Fibroblast of pulmonary artery (primary cell): Measurements from ENCODE around the gene C4BPA.

Experiments
- DNase-seq: peaks from one replicate; pipeline ENCODE4 v3.0.0-alpha.2; 2010; ENCODE audit warnings: low read depth
- H3K4me3 ChIP-seq: replicated peaks from 2 replicates; pipeline ENCODE4 v1.5.1; 2011; ENCODE audit warnings: low read depth, mild to moderate bottlenecking, control low read depth, low read length, moderate library complexity
- TF ChIP-seq, protein P1 (sequence below): IDR thresholded peaks from 2 replicates; pipeline ENCODE4 v1.5.1; 2011; ENCODE audit warnings: mild to moderate bottlenecking, control low read depth, low read length, inconsistent platforms; ENCODE audit errors: missing control alignments

The C4BPA gene

GRCh38 chr1:207103892-207104373, at the start of gene C4BPA:
TSS of gene C4BPA (plus strand) at chr1:207104233. CDS start at chr1:207113026, 8,793 bp downstream.
- no peak for DNase-seq
- TF ChIP-seq, protein P1, sequence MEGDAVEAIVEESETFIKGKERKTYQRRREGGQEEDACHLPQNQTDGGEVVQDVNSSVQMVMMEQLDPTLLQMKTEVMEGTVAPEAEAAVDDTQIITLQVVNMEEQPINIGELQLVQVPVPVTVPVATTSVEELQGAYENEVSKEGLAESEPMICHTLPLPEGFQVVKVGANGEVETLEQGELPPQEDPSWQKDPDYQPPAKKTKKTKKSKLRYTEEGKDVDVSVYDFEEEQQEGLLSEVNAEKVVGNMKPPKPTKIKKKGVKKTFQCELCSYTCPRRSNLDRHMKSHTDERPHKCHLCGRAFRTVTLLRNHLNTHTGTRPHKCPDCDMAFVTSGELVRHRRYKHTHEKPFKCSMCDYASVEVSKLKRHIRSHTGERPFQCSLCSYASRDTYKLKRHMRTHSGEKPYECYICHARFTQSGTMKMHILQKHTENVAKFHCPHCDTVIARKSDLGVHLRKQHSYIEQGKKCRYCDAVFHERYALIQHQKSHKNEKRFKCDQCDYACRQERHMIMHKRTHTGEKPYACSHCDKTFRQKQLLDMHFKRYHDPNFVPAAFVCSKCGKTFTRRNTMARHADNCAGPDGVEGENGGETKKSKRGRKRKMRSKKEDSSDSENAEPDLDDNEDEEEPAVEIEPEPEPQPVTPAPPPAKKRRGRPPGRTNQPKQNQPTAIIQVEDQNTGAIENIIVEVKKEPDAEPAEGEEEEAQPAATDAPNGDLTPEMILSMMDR: no peak
- no peak within 1 kb of the TSS for H3K4me3 ChIP-seq

DNA sequence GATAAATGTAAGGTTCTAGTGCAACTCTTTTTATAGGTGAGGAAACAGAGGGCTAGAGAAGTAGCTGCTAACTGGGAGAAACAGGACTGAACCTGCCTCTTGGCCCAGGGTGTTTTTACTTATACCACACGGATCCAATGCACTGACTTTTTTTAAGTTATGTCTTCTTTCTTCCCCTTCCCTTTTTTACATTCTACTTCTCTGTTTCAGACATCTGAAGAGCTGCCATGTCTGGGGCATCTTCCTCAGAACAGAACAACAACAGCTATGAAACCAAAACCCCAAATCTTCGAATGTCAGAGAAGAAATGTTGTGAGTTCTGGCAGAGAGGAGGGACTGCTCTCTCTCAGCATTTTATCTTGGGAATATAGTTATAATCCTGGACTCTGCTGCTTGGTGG, 49.5 kb upstream of the C4BPA start:
- no peak overlapping the region for H3K4me3 ChIP-seq
- no peak for DNase-seq
- TF ChIP-seq, protein P1: no peak

- DNase-seq: no peak
- TF ChIP-seq, protein P1: no peak
- no peak overlapping the region for H3K4me3 ChIP-seq
Measured at GRCh38 chr1:207055386-207056001, 48.5 kb upstream of the C4BPA start.

DNA sequence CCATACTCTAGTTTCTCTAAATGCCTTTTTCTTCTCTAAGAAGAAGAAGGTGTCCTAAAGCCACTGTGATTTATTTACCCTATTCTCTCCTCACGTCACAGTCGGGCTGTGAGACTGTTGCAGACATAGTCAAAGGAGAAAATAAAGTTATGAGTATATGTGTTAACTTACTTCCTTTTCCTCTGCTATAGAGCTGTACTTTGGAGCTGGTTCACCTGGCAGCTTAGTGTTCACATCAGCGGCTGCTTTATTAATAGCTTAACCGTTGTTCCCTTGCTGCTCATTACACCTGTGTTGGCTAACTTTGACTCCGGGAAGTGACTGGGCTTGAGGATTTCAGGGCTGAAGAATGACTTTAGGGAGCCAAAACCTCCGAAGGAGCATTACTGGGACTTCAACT, 47.4 kb upstream of the C4BPA start:
- TF ChIP-seq, protein P1: no peak

GRCh38 chr1:207058252-207058651, 45.8 kb upstream of the C4BPA start:
- TF ChIP-seq, protein P1: no peak
- H3K4me3 ChIP-seq: no peak overlapping the region
- DNase-seq: no peak

More for the DNA sequence above, 47.4 kb upstream of the C4BPA start:
- no peak for DNase-seq
- no peak overlapping the region for H3K4me3 ChIP-seq

- TF ChIP-seq, protein P1: no peak
- no peak for DNase-seq
- no peak overlapping the region for H3K4me3 ChIP-seq
Measured at GRCh38 chr1:207058878-207059867, 44.9 kb upstream of the C4BPA start.
